HL-60 (cell line): ENCODE results near the gene NID2.

ENCODE experiments used
- DNase-seq, 2 experiments: peaks; one replicate each; pipeline ENCODE4 v3.0.0-alpha.2; 2010 to 2020; ENCODE audit warnings: low read depth in 1 of 2, low spot score in 1 of 2
- H3K27ac ChIP-seq: fragments of 250-450 bp; sonication (Bioruptor Pico); replicated peaks from 2 replicates; pipeline ENCODE4 v1.5.1; 2020; ENCODE audit warnings: mild to moderate bottlenecking, moderate library complexity
- H3K27me3 ChIP-seq: fragments of 250-450 bp; sonication (Bioruptor Pico); 2 replicates; pipeline ENCODE4 v1.5.1; 2021; ENCODE audit warnings: mild to moderate bottlenecking, moderate library complexity; ENCODE audit not compliant: insufficient read depth, poor library complexity, severe bottlenecking
- H3K4me3 ChIP-seq: replicated peaks from 2 replicates; pipeline ENCODE4 v1.5.1; 2011; ENCODE audit warnings: mild to moderate bottlenecking, control low read depth, low read length; ENCODE audit not compliant: insufficient read depth
- GABPA ChIP-seq: IDR thresholded peaks from 2 replicates; pipeline ENCODE4 v1.6.1; 2012; ENCODE audit warnings: low read depth
- POLR2AphosphoS5 ChIP-seq: IDR thresholded peaks from 2 replicates; pipeline ENCODE4 v1.6.1; 2012; ENCODE audit warnings: low read depth
- SPI1 ChIP-seq: IDR thresholded peaks from 2 replicates; pipeline ENCODE4 v1.6.1; 2012; ENCODE audit warnings: low read depth, mild to moderate bottlenecking, borderline replicate concordance
- TF ChIP-seq, protein P1 (sequence below): IDR thresholded peaks from one replicate; pipeline ENCODE4 v1.5.1; 2011; ENCODE audit warnings: low read length, control low read depth, inconsistent platforms; ENCODE audit not compliant: insufficient read depth
- TF ChIP-seq, protein P2 (sequence below): IDR thresholded peaks from 2 replicates; pipeline ENCODE4 v1.6.1; 2012; ENCODE audit warnings: low read depth; ENCODE audit not compliant: insufficient replicate concordance

NID2 gene

DNA sequence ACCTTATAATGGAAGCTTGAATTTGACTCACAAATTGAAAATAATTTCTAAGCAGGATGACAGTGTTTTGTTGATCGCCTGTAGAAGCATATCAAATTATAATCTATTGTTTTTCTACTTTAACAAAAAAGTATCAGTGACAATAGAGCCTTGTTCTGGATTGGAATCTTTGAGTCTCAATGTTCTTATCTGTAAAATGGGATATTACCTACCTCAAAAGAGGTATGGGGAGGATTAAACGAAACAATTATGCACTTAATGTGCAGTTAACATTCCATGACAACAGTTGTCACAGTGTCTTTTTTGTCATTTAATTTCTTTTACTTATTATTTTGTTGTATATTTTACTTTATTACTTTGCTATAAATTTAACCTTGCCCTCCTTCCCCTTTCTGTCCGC is 78.4 kb downstream of the NID2 start:
- Histone ChIP-seq H3K27ac (peak overlapping the region; percentile 87), H3K27me3 (no peaks in the 10 kb centered on the region), H3K4me3 (peak overlapping the region; percentile 71)
- TF ChIP-seq POLR2AphosphoS5 (no peak), GABPA (no peak), SPI1 (no peak)
- TF ChIP-seq, protein P1, sequence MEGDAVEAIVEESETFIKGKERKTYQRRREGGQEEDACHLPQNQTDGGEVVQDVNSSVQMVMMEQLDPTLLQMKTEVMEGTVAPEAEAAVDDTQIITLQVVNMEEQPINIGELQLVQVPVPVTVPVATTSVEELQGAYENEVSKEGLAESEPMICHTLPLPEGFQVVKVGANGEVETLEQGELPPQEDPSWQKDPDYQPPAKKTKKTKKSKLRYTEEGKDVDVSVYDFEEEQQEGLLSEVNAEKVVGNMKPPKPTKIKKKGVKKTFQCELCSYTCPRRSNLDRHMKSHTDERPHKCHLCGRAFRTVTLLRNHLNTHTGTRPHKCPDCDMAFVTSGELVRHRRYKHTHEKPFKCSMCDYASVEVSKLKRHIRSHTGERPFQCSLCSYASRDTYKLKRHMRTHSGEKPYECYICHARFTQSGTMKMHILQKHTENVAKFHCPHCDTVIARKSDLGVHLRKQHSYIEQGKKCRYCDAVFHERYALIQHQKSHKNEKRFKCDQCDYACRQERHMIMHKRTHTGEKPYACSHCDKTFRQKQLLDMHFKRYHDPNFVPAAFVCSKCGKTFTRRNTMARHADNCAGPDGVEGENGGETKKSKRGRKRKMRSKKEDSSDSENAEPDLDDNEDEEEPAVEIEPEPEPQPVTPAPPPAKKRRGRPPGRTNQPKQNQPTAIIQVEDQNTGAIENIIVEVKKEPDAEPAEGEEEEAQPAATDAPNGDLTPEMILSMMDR: no peak
- TF ChIP-seq, protein P2, sequence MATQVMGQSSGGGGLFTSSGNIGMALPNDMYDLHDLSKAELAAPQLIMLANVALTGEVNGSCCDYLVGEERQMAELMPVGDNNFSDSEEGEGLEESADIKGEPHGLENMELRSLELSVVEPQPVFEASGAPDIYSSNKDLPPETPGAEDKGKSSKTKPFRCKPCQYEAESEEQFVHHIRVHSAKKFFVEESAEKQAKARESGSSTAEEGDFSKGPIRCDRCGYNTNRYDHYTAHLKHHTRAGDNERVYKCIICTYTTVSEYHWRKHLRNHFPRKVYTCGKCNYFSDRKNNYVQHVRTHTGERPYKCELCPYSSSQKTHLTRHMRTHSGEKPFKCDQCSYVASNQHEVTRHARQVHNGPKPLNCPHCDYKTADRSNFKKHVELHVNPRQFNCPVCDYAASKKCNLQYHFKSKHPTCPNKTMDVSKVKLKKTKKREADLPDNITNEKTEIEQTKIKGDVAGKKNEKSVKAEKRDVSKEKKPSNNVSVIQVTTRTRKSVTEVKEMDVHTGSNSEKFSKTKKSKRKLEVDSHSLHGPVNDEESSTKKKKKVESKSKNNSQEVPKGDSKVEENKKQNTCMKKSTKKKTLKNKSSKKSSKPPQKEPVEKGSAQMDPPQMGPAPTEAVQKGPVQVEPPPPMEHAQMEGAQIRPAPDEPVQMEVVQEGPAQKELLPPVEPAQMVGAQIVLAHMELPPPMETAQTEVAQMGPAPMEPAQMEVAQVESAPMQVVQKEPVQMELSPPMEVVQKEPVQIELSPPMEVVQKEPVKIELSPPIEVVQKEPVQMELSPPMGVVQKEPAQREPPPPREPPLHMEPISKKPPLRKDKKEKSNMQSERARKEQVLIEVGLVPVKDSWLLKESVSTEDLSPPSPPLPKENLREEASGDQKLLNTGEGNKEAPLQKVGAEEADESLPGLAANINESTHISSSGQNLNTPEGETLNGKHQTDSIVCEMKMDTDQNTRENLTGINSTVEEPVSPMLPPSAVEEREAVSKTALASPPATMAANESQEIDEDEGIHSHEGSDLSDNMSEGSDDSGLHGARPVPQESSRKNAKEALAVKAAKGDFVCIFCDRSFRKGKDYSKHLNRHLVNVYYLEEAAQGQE: no peak
- no peak for DNase-seq

DNA sequence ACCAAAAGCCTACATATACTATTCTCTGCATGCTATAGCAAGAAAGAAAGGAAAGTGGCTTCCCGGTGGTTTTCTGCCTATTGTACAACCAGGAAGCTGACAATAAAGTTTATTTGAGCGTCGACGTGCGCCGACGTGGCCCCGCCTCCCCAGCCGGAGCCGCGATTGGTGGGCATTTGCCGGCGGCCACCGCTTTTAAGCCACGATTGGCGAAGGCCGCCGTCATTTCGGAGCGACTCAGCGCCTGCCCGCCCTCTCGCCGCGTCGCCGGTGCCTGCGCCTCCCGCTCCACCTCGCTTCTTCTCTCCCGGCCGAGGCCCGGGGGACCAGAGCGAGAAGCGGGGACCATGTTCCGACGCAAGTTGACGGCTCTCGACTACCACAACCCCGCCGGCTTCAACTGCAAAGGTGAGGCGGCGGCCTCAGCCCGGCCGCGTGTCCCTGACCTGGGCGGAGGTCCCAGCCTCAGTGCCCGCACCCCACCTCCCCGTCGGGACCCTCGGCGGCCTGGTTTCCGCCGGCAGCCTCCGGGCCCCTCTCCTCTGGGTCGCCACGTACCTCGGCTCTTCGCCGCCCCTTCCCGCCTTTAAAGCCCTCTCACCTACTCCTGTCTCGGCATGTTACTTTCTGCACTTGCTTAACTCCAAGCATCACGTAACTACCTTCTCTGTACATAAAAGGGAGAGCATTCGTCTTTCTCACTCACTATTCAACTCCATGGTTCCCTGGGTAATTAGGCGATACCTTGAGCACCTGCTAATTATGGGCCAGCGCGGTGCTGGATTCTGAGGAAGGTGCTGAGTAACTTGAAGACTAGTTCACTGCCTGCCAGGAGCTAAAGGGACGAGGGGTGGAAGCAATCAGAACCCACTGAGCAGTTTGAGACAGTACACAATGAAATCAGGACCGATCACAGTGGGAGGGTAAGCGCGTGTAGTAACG is 79.3 kb downstream of the NID2 start, which contains the start of gene RTRAF:
Gene RTRAF, plus strand, starts transcription at position 254 of the 942 bp plus-strand sequence. Its CDS starts 94 bp downstream, at position 348.
- Histone ChIP-seq H3K27ac (peak within 1 kb of the TSS; percentile 87), H3K27me3 (no peaks in the 10 kb centered on the region), H3K4me3 (peak within 1 kb of the TSS; percentile 71)
- peak; percentile 67 to 90 for DNase-seq
- TF ChIP-seq POLR2AphosphoS5: peak; percentile 52; the same call in 1 of the 2 replicates
- TF ChIP-seq GABPA: no peak
- no peak for TF ChIP-seq SPI1

DNA sequence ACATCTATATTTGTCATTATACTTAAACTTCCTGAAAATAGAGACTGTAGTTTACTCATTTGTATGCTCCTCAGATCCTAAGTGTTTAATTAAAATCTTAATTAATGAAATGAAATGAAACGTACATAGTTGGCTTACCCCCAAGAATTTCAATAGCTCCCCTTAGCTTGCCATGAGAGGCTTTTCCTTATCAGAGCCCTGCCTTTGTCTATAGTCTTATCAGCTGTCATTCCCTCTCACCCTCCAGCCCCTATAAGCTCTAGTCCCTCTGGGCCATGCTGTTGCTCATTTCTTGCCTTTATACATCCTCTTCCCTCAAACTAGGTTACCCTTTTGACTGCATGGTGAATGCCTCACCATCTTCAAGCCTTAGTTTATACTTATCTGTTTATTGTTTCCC is 80.6 kb downstream of the NID2 start:
- DNase-seq: no peak
- no peak overlapping the region for H3K4me3 ChIP-seq
- TF ChIP-seq GABPA (no peak), SPI1 (no peak), POLR2AphosphoS5 (no peak)
- TF ChIP-seq, protein P2: no peak
- TF ChIP-seq, protein P1: no peak
- no peak overlapping the region; the same call in 1 of the 2 replicates for H3K27ac ChIP-seq
- no peaks in the 10 kb centered on the region for H3K27me3 ChIP-seq

DNA sequence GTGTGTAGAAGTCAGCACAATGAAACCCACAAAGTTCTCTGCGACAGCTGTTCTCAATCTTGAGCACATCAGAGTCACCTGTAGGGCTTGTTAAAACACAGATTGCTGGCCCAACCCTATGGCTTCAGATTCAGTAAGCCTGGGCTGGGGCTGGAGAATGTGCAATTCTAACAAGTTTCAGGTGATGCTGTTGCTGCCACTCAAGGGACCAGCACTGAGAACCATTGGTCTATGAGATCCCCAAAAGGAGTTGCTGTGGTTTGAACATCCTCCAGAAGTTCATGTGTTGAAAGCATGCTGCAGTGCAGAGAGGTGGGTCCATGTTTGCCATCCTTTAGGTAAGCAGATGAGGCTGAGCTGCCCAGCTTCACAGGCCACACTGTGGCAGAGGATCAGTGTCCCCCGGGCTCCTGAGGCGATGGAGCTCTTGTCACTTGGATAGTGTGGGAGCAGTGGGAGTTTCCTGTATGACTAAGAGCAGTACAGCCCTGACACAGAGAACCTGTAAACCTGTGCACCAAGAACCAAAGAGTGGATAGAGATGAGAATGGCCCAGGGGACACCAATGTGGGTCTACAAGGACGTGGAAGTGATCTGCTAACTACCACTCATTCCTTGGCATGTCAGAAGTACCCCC is 87.5 kb downstream of the NID2 start:
- no peak for TF ChIP-seq POLR2AphosphoS5
- no peak for TF ChIP-seq GABPA
- TF ChIP-seq, protein P1: no peak
- TF ChIP-seq, protein P2: no peak
- TF ChIP-seq SPI1: no peak
- DNase-seq: no peak
- H3K27me3 ChIP-seq: no peaks in the 10 kb centered on the region
- H3K27ac ChIP-seq: no peak overlapping the region
- no peak overlapping the region for H3K4me3 ChIP-seq
